Measurements from ENCODE around the gene KCNK15.

The KCNK15 gene

GRCh38 chr20:44715499-44716308 lies 30.0 kb upstream of the KCNK15 start:
- no peak for DNase-seq

- DNase-seq, result no peak
These were observed 29.2 kb upstream of the KCNK15 start for GRCh38 chr20:44716309-44717106.

- peak; percentile 16 to 64 for DNase-seq
These were observed 27.7 kb upstream of the KCNK15 start for GRCh38 chr20:44717986-44718385.

- no peak for DNase-seq
These were observed 25.8 kb upstream of the KCNK15 start for GRCh38 chr20:44719841-44720240.

GRCh38 chr20:44720621-44720996 lies 25.1 kb upstream of the KCNK15 start:
- DNase-seq, result peak; percentile 21 to 33

- DNase-seq, result no peak
These were observed 24.5 kb upstream of the KCNK15 start for GRCh38 chr20:44720997-44721784.

- DNase-seq, result no peak
These were observed 23.9 kb upstream of the KCNK15 start for GRCh38 chr20:44721785-44722054.

GRCh38 chr20:44722990-44723389 lies 22.7 kb upstream of the KCNK15 start:
- no peak for DNase-seq

GRCh38 chr20:44723391-44723790 lies 22.3 kb upstream of the KCNK15 start:
- DNase-seq, result no peak

GRCh38 chr20:44723798-44724362 lies 21.8 kb upstream of the KCNK15 start:
- no peak for DNase-seq

GRCh38 chr20:44724423-44725091 lies 21.1 kb upstream of the KCNK15 start:
- DNase-seq, result no peak

- no peak for DNase-seq
These were observed 19.8 kb upstream of the KCNK15 start for GRCh38 chr20:44725837-44726236.

GRCh38 chr20:44727039-44727438 lies 18.6 kb upstream of the KCNK15 start:
- DNase-seq, result no peak

GRCh38 chr20:44727651-44728050 lies 18.0 kb upstream of the KCNK15 start:
- no peak for DNase-seq

GRCh38 chr20:44728801-44729443 lies 16.7 kb upstream of the KCNK15 start:
- DNase-seq, result peak; percentile 66 to 88

GRCh38 chr20:44730441-44730840 lies 15.2 kb upstream of the KCNK15 start:
- no peak for DNase-seq

- no peak for DNase-seq
These were observed 14.0 kb upstream of the KCNK15 start for GRCh38 chr20:44731657-44732056.

- DNase-seq, result no peak
These were observed 13.3 kb upstream of the KCNK15 start for GRCh38 chr20:44732327-44732726.

GRCh38 chr20:44733341-44734069 lies 12.2 kb upstream of the KCNK15 start:
- peak; percentile 22 to 72 for DNase-seq

- DNase-seq, result peak in 1 of 2 experiments; percentile 22
These were observed 10.7 kb upstream of the KCNK15 start for GRCh38 chr20:44734938-44735337.

- DNase-seq, result no peak
These were observed 9.9 kb upstream of the KCNK15 start for GRCh38 chr20:44735816-44736169.
